IMR-90 (cell line): ENCODE measurements around the gene ITGAX. TPM values are rescaled to one million over a fixed set of nuclear protein-coding genes. Genes with fewer than 3 reads are reported as not detected.

Experiments
- ATAC-seq: fragments of 200-7000 bp; cut with Tn5 transposase; 2 replicates; pipeline ENCODE4 v1.9.1; 2020; ENCODE audit warnings: low read depth, mild to moderate bottlenecking, moderate library complexity
- BruUV-seq: library from RNA; stranded (reverse); fragments of 400-500 nt; replicated peaks from 2 replicates; lab custom pipeline; 2021; lab: Mats Ljungman, UMichigan
- CTCF ChIA-PET: fragments of 300-600 bp; formaldehyde crosslinking; extraction: SDS; loops from one replicate; lab custom pipeline; 2021; ENCODE audit warnings: antibody characterized with exemption; lab: Yijun Ruan, JAX
- POLR2A ChIA-PET: fragments of 300-600 bp; sonication (Branson Sonifier 250); formaldehyde crosslinking; loops from one replicate; lab custom pipeline; 2022; ENCODE audit warnings: antibody characterized with exemption; ENCODE audit not compliant: unreplicated experiment; lab: Charles Lee
- DNase-seq: peaks from one replicate; pipeline ENCODE4 v3.0.0; 2013
- H2AFZ ChIP-seq: replicated peaks from 2 replicates; pipeline ENCODE3; 2013; ENCODE audit warnings: low read length, mild to moderate bottlenecking; ENCODE audit not compliant: poor library complexity
- H2AK5ac ChIP-seq: 2 replicates; pipeline ENCODE4 v1.6.1; 2013; ENCODE audit warnings: low read depth, low read length, inconsistent platforms
- H2AK9ac ChIP-seq: replicated peaks from 2 replicates; pipeline ENCODE3; 2013; ENCODE audit warnings: mild to moderate bottlenecking, low read depth, low read length, moderate library complexity; ENCODE audit not compliant: poor library complexity
- H2BK120ac ChIP-seq: 2 replicates; pipeline ENCODE4 v1.6.1; 2013; ENCODE audit warnings: low read depth, low read length, inconsistent platforms
- H2BK15ac ChIP-seq: 3 replicates; pipeline ENCODE4 v1.6.1; 2013; ENCODE audit warnings: low read depth, low read length, inconsistent platforms
- H2BK20ac ChIP-seq: 2 replicates; pipeline ENCODE4 v1.6.1; 2013; ENCODE audit warnings: low read depth, mild to moderate bottlenecking, inconsistent platforms, low read length, moderate library complexity
- H2BK5ac ChIP-seq: 2 replicates; pipeline ENCODE4 v1.6.1; 2013; ENCODE audit warnings: mild to moderate bottlenecking, low read depth, low read length, inconsistent platforms; ENCODE audit not compliant: poor library complexity, severe bottlenecking
- H3K14ac ChIP-seq: replicated peaks from 2 replicates; pipeline ENCODE4 v1.6.1; 2013; ENCODE audit warnings: low read depth, low read length, inconsistent platforms
- H3K18ac ChIP-seq: 2 replicates; pipeline ENCODE4 v1.6.1; 2013; ENCODE audit warnings: low read depth, low read length, control low read depth
- H3K23ac ChIP-seq: 2 replicates; pipeline ENCODE4 v1.6.1; 2013; ENCODE audit warnings: low read depth, low read length, inconsistent platforms
- H3K27ac ChIP-seq: 2 replicates; pipeline ENCODE4 v1.5.1; 2013; ENCODE audit warnings: mild to moderate bottlenecking, control low read depth, low read length; ENCODE audit not compliant: insufficient read depth
- H3K27me3 ChIP-seq: 2 replicates; pipeline ENCODE4 v1.6.1; 2013; ENCODE audit warnings: low read length; ENCODE audit not compliant: control insufficient read depth, insufficient read depth
- H3K36me3 ChIP-seq: 2 replicates; pipeline ENCODE4 v1.6.1; 2013; ENCODE audit warnings: low read length, mixed read lengths; ENCODE audit not compliant: control insufficient read depth, insufficient read depth
- H3K4ac ChIP-seq: 2 replicates; pipeline ENCODE4 v1.6.1; 2013; ENCODE audit warnings: low read depth, low read length, inconsistent platforms
- H3K4me1 ChIP-seq: 2 replicates; pipeline ENCODE4 v1.6.1; 2013; ENCODE audit warnings: low read length, mixed read lengths; ENCODE audit not compliant: control insufficient read depth, insufficient read depth
- H3K4me2 ChIP-seq: 2 replicates; pipeline ENCODE4 v1.6.1; 2013; ENCODE audit warnings: low read depth, mild to moderate bottlenecking, control low read depth, low read length, moderate library complexity
- H3K4me3 ChIP-seq: 2 replicates; pipeline ENCODE4 v1.5.1; 2013; ENCODE audit warnings: low read depth, mild to moderate bottlenecking, control low read depth, low read length, moderate library complexity; ENCODE audit not compliant: insufficient read depth
- H3K56ac ChIP-seq: 2 replicates; pipeline ENCODE4 v1.6.1; 2013; ENCODE audit warnings: low read length, inconsistent platforms; ENCODE audit not compliant: insufficient read depth; ENCODE audit errors: extremely low read depth
- H3K79me1 ChIP-seq, 2 experiments: 2 replicates each; pipeline ENCODE4 v1.6.1; 2013; ENCODE audit warnings: low read length in 2 of 2, inconsistent platforms in 1 of 2, low read depth in 1 of 2
- H3K9ac ChIP-seq: 2 replicates; pipeline ENCODE4 v1.6.1; 2013; ENCODE audit warnings: low read depth, low read length, control low read depth
- H3K9me1 ChIP-seq: 2 replicates; pipeline ENCODE4 v1.6.1; 2013; ENCODE audit warnings: low read length, inconsistent platforms; ENCODE audit not compliant: insufficient read depth
- H3K9me3 ChIP-seq: 2 replicates; pipeline ENCODE4 v1.6.1; 2013; ENCODE audit warnings: low read length; ENCODE audit not compliant: control insufficient read depth, insufficient read depth
- H4K20me1 ChIP-seq: 2 replicates; pipeline ENCODE4 v1.6.1; 2013; ENCODE audit warnings: low read length, inconsistent platforms; ENCODE audit not compliant: insufficient read depth
- H4K5ac ChIP-seq: 2 replicates; pipeline ENCODE4 v1.6.1; 2013; ENCODE audit warnings: mild to moderate bottlenecking, low read depth, low read length, control low read depth
- H4K8ac ChIP-seq, 2 experiments: 2 replicates each; pipeline ENCODE4 v1.6.1; 2013; ENCODE audit warnings: low read depth in 2 of 2, low read length in 2 of 2, control low read depth in 1 of 2, inconsistent platforms in 1 of 2
- H4K91ac ChIP-seq: 2 replicates; pipeline ENCODE4 v1.6.1; 2013; ENCODE audit warnings: low read depth, low read length, inconsistent platforms; ENCODE audit not compliant: insufficient read depth
- BHLHE40 ChIP-seq: fragments of 150-350 bp; IDR thresholded peaks from 2 replicates; pipeline ENCODE4 v1.6.1; 2016; ENCODE audit warnings: mild to moderate bottlenecking, low read depth, low read length
- CHD1 ChIP-seq: IDR thresholded peaks from 2 replicates; pipeline ENCODE4 v1.6.1; 2012; ENCODE audit warnings: low read depth, low read length, improper control_type of control experiment
- FOS ChIP-seq: fragments of 150-350 bp; IDR thresholded peaks from 2 replicates; pipeline ENCODE4 v1.6.1; 2016; ENCODE audit warnings: low read depth, low read length
- MAZ ChIP-seq: IDR thresholded peaks from 2 replicates; pipeline ENCODE4 v1.6.1; 2012; ENCODE audit warnings: low read depth, mild to moderate bottlenecking, low read length, improper control_type of control experiment, moderate library complexity, borderline replicate concordance
- MXI1 ChIP-seq: IDR thresholded peaks from 2 replicates; pipeline ENCODE4 v1.6.1; 2012; ENCODE audit warnings: low read depth, mild to moderate bottlenecking, low read length, moderate library complexity, borderline replicate concordance
- RAD21 ChIP-seq: IDR thresholded peaks from 2 replicates; pipeline ENCODE4 v1.6.1; 2012; ENCODE audit warnings: low read length, improper control_type of control experiment
- SMC3 ChIP-seq: fragments of 150-350 bp; IDR thresholded peaks from 2 replicates; pipeline ENCODE4 v1.6.1; 2016; ENCODE audit warnings: low read depth, mild to moderate bottlenecking, antibody characterized with exemption, low read length, moderate library complexity
- WGBS, 2 experiments: methylation state at CpG; one replicate each; pipeline versions ENCODE4 v1.1.5 to v1.1.7; 2013; ENCODE audit warnings: missing lambda C conversion rate in 2 of 2; ENCODE audit not compliant: insufficient read length in 1 of 2; ENCODE audit errors: extremely low coverage in 2 of 2; 5-methylcytosine and 5-hydroxymethylcytosine counted together
- dilution Hi-C: fragments of 300-500 bp; cut with HindIII; formaldehyde crosslinking; loops from one replicate; pipeline ENCODE4 v1.14.3; 2018; ENCODE audit warnings: low sequenced_read_pairs; ENCODE audit not compliant: unreplicated experiment
- in situ Hi-C: fragments of 300-500 bp; cut with MboI; formaldehyde crosslinking; loops from 3 replicates; pipeline ENCODE4 v1.14.3; 2019; ENCODE audit warnings: low sequenced_read_pairs, inconsistent platforms, mixed read lengths
- intact Hi-C: fragments of 100-400 bp; cut with micrococcal nuclease; formaldehyde crosslinking; loops from 2 replicates; pipeline ENCODE4 v1.10.0; 2022
- polyA plus RNA-seq, 3 experiments: library from polyadenylated mRNA; depleted of rRNA; stranded (reverse); fragments of >200 nt; gene quantifications; 2 replicates each; pipeline ENCODE4 v1.2.3, GENCODE V29; 2012; ENCODE audit warnings: low replicate concordance in 1 of 3
- total RNA-seq: library from RNA; depleted of rRNA; stranded (reverse); fragments of >200 nt; gene quantifications from 2 replicates; pipeline ENCODE4 v1.2.3, GENCODE V29; 2012
- TF ChIP-seq, protein P1 (sequence below): fragments of 150-350 bp; IDR thresholded peaks from 2 replicates; pipeline ENCODE4 v1.6.1; 2017; ENCODE audit warnings: mild to moderate bottlenecking, antibody characterized with exemption, low read length, low read depth

ITGAX gene
- total and polyA plus RNA-seq, 2 of the 4 experiments (the other 2 are of a cell fraction), result 0.09 to 0.18 TPM

DNA sequence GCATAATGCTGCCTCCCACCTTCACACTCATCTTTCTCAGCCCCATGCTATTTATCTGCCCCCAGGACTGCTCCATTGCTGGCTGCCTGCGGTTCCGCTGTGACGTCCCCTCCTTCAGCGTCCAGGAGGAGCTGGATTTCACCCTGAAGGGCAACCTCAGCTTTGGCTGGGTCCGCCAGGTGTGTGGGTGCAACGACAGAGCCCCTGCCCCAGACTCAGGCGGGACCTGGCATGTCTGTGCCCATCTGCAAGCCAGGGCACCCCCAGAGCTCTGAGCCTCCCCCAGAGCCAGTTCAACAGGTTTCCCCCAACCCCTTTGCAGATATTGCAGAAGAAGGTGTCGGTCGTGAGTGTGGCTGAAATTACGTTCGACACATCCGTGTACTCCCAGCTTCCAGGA is 25.2 kb downstream of the ITGAX start:
- no peak overlapping the region for H3K4me2 ChIP-seq
- H3K79me1 ChIP-seq, result no peaks in the 10 kb centered on the region
- no peaks in the 10 kb centered on the region; the same call in 1 of the 2 replicates for H4K20me1 ChIP-seq
- no peak overlapping the region for H3K4ac ChIP-seq
- dilution Hi-C loops, result no loop called here
- H3K4me3 ChIP-seq, result no peak overlapping the region
- H3K9me3 ChIP-seq, result no peaks in the 10 kb centered on the region
- H4K91ac ChIP-seq, result no peak overlapping the region
- H3K23ac ChIP-seq, result no peak overlapping the region
- no peaks in the 10 kb centered on the region for H3K36me3 ChIP-seq
- no peaks in the 10 kb centered on the region for H3K4me1 ChIP-seq
- H2AFZ ChIP-seq, result no peak overlapping the region
- H2BK5ac ChIP-seq, result no peak overlapping the region
- H2BK120ac ChIP-seq, result no peak overlapping the region
- H2BK15ac ChIP-seq, result no peak overlapping the region
- H2AK9ac ChIP-seq, result no peak overlapping the region
- H2BK20ac ChIP-seq, result no peak overlapping the region
- H2AK5ac ChIP-seq, result no peak overlapping the region
- no peak overlapping the region for H3K56ac ChIP-seq
- no peak overlapping the region for H3K18ac ChIP-seq
- H3K14ac ChIP-seq, result no peak overlapping the region
- H4K5ac ChIP-seq, result no peak overlapping the region
- no peak overlapping the region for H4K8ac ChIP-seq
- no peak overlapping the region for H3K9ac ChIP-seq
- TF ChIP-seq, protein P1, sequence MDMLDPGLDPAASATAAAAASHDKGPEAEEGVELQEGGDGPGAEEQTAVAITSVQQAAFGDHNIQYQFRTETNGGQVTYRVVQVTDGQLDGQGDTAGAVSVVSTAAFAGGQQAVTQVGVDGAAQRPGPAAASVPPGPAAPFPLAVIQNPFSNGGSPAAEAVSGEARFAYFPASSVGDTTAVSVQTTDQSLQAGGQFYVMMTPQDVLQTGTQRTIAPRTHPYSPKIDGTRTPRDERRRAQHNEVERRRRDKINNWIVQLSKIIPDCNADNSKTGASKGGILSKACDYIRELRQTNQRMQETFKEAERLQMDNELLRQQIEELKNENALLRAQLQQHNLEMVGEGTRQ, result no peak
- no peak for TF ChIP-seq MXI1
- TF ChIP-seq FOS, result no peak
- no peak for TF ChIP-seq MAZ
- no peak for TF ChIP-seq RAD21
- TF ChIP-seq SMC3, result no peak
- no peak for TF ChIP-seq BHLHE40
- no peak for TF ChIP-seq CHD1
- peaks cover 12% of the 10 kb centered on the region for H3K27me3 ChIP-seq
- BruUV-seq, result no TSS peak
- POLR2A ChIA-PET, result no interaction called here
- no peaks in the 10 kb centered on the region for H3K9me1 ChIP-seq
- intact Hi-C loops, result loop anchor here (10.0 kb wide), 1 partner anchor 65 kb away; the partner anchor contains the start of gene ZNF843
- 47% methylated on average over 7 of the region's 12 CpGs; no CpG with 5 or more reads in 1 of the 2 experiments for WGBS, 2 experiments
- CTCF ChIA-PET, result interaction anchor here (0.6 kb wide), 1 partner anchor 237 kb away, joined by 3 read pairs; no protein-coding TSS in a partner anchor
- H3K27ac ChIP-seq, result no peak overlapping the region
- DNase-seq, result no peak
- in situ Hi-C loops, result no loop called here
- ATAC-seq, result no peak
